Small intestine (tissue), 7 donors: ENCODE results near the gene EIF4EBP3. TPM values are rescaled to one million over a fixed set of nuclear protein-coding genes. Genes with fewer than 3 reads are reported as not detected.
A peak's percentile ranks its signal among the peaks of the same experiment; 100 is the strongest.
"Not testable (repeated sequence)": the region's sequence is repeated elsewhere in the genome, so short reads cannot be mapped to it uniquely, and the experiment has no call there.

ENCODE experiments used
- DNase-seq, 2 donors: peaks; one replicate each; pipeline versions ENCODE4 v3.0.0 to v3.0.0-alpha.2; 2013
- FAIRE-seq: peaks from 2 replicates; lab custom pipeline; 2012; peaks lifted over from hg19 to GRCh38; lab: Jason Lieb, UNC
- H3K27ac ChIP-seq, 3 donors: one replicate each; pipeline ENCODE4 v1.5.1; 2013; ENCODE audit warnings: low read length in 2 of 3, mild to moderate bottlenecking in 2 of 3, control low read depth in 1 of 3, inconsistent platforms in 1 of 3, low read depth in 1 of 3, moderate library complexity in 1 of 3
- H3K27me3 ChIP-seq, 3 donors: one replicate each; pipeline ENCODE4 v1.6.1; 2013; ENCODE audit warnings: low read length in 3 of 3, inconsistent platforms in 1 of 3; ENCODE audit not compliant: control insufficient read depth in 3 of 3, insufficient read depth in 3 of 3
- H3K36me3 ChIP-seq, 3 donors: one replicate each; pipeline ENCODE4 v1.6.1; 2013; ENCODE audit warnings: low read length in 3 of 3, inconsistent platforms in 1 of 3, low read depth in 1 of 3, mild to moderate bottlenecking in 1 of 3, moderate library complexity in 1 of 3; ENCODE audit not compliant: control insufficient read depth in 3 of 3, insufficient read depth in 2 of 3
- H3K4me1 ChIP-seq, 3 donors: one replicate each; pipeline ENCODE4 v1.6.1; 2013; ENCODE audit warnings: low read length in 2 of 3, inconsistent platforms in 1 of 3, low read depth in 1 of 3, mild to moderate bottlenecking in 1 of 3, moderate library complexity in 1 of 3; ENCODE audit not compliant: control insufficient read depth in 3 of 3, insufficient read depth in 2 of 3
- H3K4me3 ChIP-seq, 3 donors: one replicate each; pipeline ENCODE4 v1.5.1; 2013; ENCODE audit warnings: low read length in 3 of 3, control low read depth in 1 of 3, inconsistent platforms in 1 of 3, low read depth in 1 of 3, mild to moderate bottlenecking in 1 of 3, moderate library complexity in 1 of 3
- H3K9me3 ChIP-seq, 2 donors: one replicate each; pipeline ENCODE4 v1.6.1; 2013; ENCODE audit warnings: low read depth in 1 of 2, low read length in 1 of 2; ENCODE audit not compliant: control insufficient read depth in 2 of 2, insufficient read depth in 1 of 2
- WGBS, 3 donors: extraction: QIAGEN DNeasy Blood & Tissue Kit; methylation state at CpG; one replicate each; pipeline ENCODE4 v1.1.7; 2013; 5-methylcytosine and 5-hydroxymethylcytosine counted together
- polyA plus RNA-seq, 4 donors: library from polyadenylated mRNA; stranded (reverse) in 3 of 4; unstranded in 1 of 4; fragments of 200-250 nt in 3 of 4; fragments of 120-200 nt in 1 of 4; gene quantifications; one replicate each; pipeline versions ENCODE4 v1.2.1 to v1.2.3, GENCODE V29; 2013
- donor health status: healthy with polysubstance abuse.
- donor health status: control.
- donor health status: control.
- donor health status: Bipolar disorder and iron deficiency.
- donor health status: healthy.

Gene EIF4EBP3
- polyA plus RNA-seq, 4 donors: 20.2 to 100.0 (median 60.7) TPM

- H3K27ac ChIP-seq: no peak overlapping the region
- H3K36me3 ChIP-seq: no peaks in the 10 kb centered on the region
- no peaks in the 10 kb centered on the region for H3K9me3 ChIP-seq
- no peaks in the 10 kb centered on the region for H3K4me1 ChIP-seq
- H3K4me3 ChIP-seq: no peak overlapping the region
- FAIRE-seq (no peak), DNase-seq (no peak)
- 78 to 89% (median 80%) methylated on average over 5 of the region's 5 CpGs for WGBS, 3 donors
- H3K27me3 ChIP-seq: no peaks in the 10 kb centered on the region
These were observed 44.4 kb downstream of the EIF4EBP3 start for GRCh38 chr5:140591747-140592372.

- H3K27ac ChIP-seq, H3K36me3 ChIP-seq, H3K27me3 ChIP-seq, H3K9me3 ChIP-seq, FAIRE-seq, H3K4me1 ChIP-seq: not testable (repeated sequence)
- peak overlapping the region in 1 of 3 donors; percentile 23 for H3K4me3 ChIP-seq
- peak in 1 of 2 donors; percentile 36 for DNase-seq
- 36 to 53% (median 42%) methylated on average over 8 to 12 of the region's 14 CpGs for WGBS, 3 donors
These were observed 45.6 kb downstream of the EIF4EBP3 start for GRCh38 chr5:140593070-140593469.

GRCh38 chr5:140594169-140594568, 46.7 kb downstream of the EIF4EBP3 start:
- WGBS, 3 donors: 63 to 80% (median 76%) methylated on average over 4 to 6 of the region's 6 CpGs
- H3K4me3 ChIP-seq: no peak overlapping the region
- H3K9me3 ChIP-seq: no peaks in the 10 kb centered on the region
- H3K27me3 ChIP-seq: no peaks in the 10 kb centered on the region
- no peak for FAIRE-seq
- H3K36me3 ChIP-seq: no peaks in the 10 kb centered on the region
- no peak overlapping the region for H3K27ac ChIP-seq
- H3K4me1 ChIP-seq: no peaks in the 10 kb centered on the region
- DNase-seq: no peak

- 53 to 58% (median 58%) methylated on average over 5 of the region's 5 CpGs for WGBS, 3 donors
- Histone ChIP-seq H3K9me3 (no peaks in the 10 kb centered on the region), H3K27ac (no peak overlapping the region), H3K27me3 (no peaks in the 10 kb centered on the region), H3K36me3 (no peaks in the 10 kb centered on the region), H3K4me3 (no peak overlapping the region), H3K4me1 (no peaks in the 10 kb centered on the region)
- peak; percentile 50 to 56 for DNase-seq
- no peak for FAIRE-seq
These were observed 48.3 kb downstream of the EIF4EBP3 start for GRCh38 chr5:140595538-140596300.

GRCh38 chr5:140596321-140596741, 48.9 kb downstream of the EIF4EBP3 start:
- DNase-seq: no peak
- no peaks in the 10 kb centered on the region for H3K4me1 ChIP-seq
- H3K27me3 ChIP-seq: no peaks in the 10 kb centered on the region
- WGBS, 3 donors: 63 to 77% (median 70%) methylated on average over 1 of the region's 1 CpG
- FAIRE-seq: no peak
- no peaks in the 10 kb centered on the region for H3K9me3 ChIP-seq
- H3K36me3 ChIP-seq: no peaks in the 10 kb centered on the region
- no peak overlapping the region for H3K4me3 ChIP-seq
- H3K27ac ChIP-seq: no peak overlapping the region

GRCh38 chr5:140598836-140599235, 51.4 kb downstream of the EIF4EBP3 start:
- Histone ChIP-seq H3K4me1 (no peaks in the 10 kb centered on the region), H3K9me3 (no peaks in the 10 kb centered on the region), H3K27me3 (no peaks in the 10 kb centered on the region), H3K27ac (no peak overlapping the region), H3K36me3 (no peaks in the 10 kb centered on the region), H3K4me3 (no peak overlapping the region)
- no peak for FAIRE-seq
- 85 to 93% (median 93%) methylated on average over 2 of the region's 2 CpGs for WGBS, 3 donors
- DNase-seq: no peak

Other genes with a start within 250 kb of the EIF4EBP3 start
- 10 to 100 TPM; 53.8 to 73.1 (median 66.8) TPM for gene PFDN1, start 244.6 kb upstream of the EIF4EBP3 start, polyA plus RNA-seq
- gene HBEGF, start 201.1 kb upstream of the EIF4EBP3 start, polyA plus RNA-seq: 10 to 100 TPM in 3 of 4 donors, 1 to 10 TPM in 1; 2.1 to 18.1 (median 13.8) TPM
- gene SLC4A9, start 187.5 kb upstream of the EIF4EBP3 start, polyA plus RNA-seq: not detected
- gene ANKHD1, start 145.8 kb upstream of the EIF4EBP3 start, polyA plus RNA-seq: 100 to 1,000 TPM in 1 of 4 donors, 10 to 100 TPM in 3; 44.2 to 136 (median 61.9) TPM
- gene SRA1, start 9.8 kb downstream of the EIF4EBP3 start, polyA plus RNA-seq: 10 to 100 TPM; 19.0 to 49.9 (median 32.3) TPM
- gene APBB3, start 16.9 kb downstream of the EIF4EBP3 start, polyA plus RNA-seq: 10 to 100 TPM in 3 of 4 donors, 1 to 10 TPM in 1; 9.5 to 22.9 (median 17.4) TPM
- 10 to 100 TPM; 35.7 to 74.6 (median 57.9) TPM for gene SLC35A4, start 17.2 kb downstream of the EIF4EBP3 start, polyA plus RNA-seq
- gene CD14, start 85.5 kb downstream of the EIF4EBP3 start, polyA plus RNA-seq: 10 to 100 TPM in 1 of 4 donors, 1 to 10 TPM in 3; 3.1 to 30.3 (median 8.5) TPM
- 10 to 100 TPM in 2 of 4 donors, 1 to 10 TPM in 2; 5.4 to 21.3 (median 9.9) TPM for gene TMCO6, start 91.8 kb downstream of the EIF4EBP3 start, polyA plus RNA-seq
- gene NDUFA2, start 100.0 kb downstream of the EIF4EBP3 start, polyA plus RNA-seq: 100 to 1,000 TPM in 3 of 4 donors, 10 to 100 TPM in 1; 86.0 to 414 (median 240) TPM
- gene IK, start 100.2 kb downstream of the EIF4EBP3 start, polyA plus RNA-seq: 10 to 100 TPM; 60.0 to 96.6 (median 66.8) TPM
- 10 to 100 TPM; 20.3 to 28.9 (median 22.4) TPM for gene WDR55, start 117.2 kb downstream of the EIF4EBP3 start, polyA plus RNA-seq
- 1 to 10 TPM in 3 of 4 donors, under 1 TPM in 1; 0.16 to 3.1 (median 1.9) TPM for gene DND1, start 125.9 kb downstream of the EIF4EBP3 start, polyA plus RNA-seq
- 10 to 100 TPM; 35.3 to 47.0 (median 40.7) TPM for gene HARS1, start 143.7 kb downstream of the EIF4EBP3 start, polyA plus RNA-seq
- 10 to 100 TPM; 21.8 to 38.0 (median 23.2) TPM for gene HARS2, start 143.8 kb downstream of the EIF4EBP3 start, polyA plus RNA-seq
- 10 to 100 TPM; 50.3 to 79.2 (median 61.8) TPM for gene ZMAT2, start 152.8 kb downstream of the EIF4EBP3 start, polyA plus RNA-seq
- gene PCDHA1, start 238.5 kb downstream of the EIF4EBP3 start, polyA plus RNA-seq: under 1 TPM in 2 of 4 donors, not detected in 2; 0.06 to 0.43 TPM
- gene PCDHA2, start 247.2 kb downstream of the EIF4EBP3 start, polyA plus RNA-seq: under 1 TPM in 2 of 4 donors, not detected in 2; 0.06 to 0.07 TPM